ENCODE data around the gene KCNN3.

DNA sequence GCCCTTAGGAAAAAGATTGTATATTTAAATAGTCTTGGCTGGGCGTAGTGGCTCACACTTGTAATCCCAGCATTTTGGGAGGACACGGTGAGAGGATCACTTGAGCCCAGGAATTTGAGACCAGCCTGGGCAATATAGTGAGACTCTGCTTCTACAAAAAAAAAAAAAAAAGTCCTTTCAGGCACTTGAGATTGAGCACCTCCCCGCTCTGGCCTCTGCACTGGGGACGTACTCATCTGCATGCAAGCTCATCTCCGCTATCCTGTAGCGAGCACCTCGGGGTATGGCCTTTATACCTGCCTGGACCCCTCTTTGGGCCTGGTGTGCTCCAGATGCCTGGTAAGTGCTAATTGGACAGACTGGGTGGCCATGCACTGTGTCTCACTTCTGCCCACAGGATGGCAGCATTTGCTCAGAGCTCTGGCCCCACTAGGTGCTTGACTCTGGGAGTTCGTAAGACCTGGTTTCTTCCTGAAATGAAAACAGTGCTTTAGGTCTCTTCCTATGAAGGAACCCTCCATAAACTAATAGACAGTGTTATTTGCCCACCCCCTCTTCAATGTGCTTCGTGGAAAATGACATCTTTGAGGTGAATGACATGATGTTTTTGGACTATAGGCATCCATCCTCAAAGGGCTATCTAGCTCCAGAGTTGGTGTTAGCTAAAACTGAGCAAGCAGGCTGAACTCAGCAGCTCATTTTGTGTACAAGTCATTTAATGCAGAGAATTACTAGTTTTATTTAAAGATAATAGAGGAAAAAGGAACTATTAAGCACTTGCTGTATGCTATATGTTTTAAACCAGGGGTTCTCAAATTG, 200.4 kb downstream of the KCNN3 start:
- TF ChIP-seq, protein P1, sequence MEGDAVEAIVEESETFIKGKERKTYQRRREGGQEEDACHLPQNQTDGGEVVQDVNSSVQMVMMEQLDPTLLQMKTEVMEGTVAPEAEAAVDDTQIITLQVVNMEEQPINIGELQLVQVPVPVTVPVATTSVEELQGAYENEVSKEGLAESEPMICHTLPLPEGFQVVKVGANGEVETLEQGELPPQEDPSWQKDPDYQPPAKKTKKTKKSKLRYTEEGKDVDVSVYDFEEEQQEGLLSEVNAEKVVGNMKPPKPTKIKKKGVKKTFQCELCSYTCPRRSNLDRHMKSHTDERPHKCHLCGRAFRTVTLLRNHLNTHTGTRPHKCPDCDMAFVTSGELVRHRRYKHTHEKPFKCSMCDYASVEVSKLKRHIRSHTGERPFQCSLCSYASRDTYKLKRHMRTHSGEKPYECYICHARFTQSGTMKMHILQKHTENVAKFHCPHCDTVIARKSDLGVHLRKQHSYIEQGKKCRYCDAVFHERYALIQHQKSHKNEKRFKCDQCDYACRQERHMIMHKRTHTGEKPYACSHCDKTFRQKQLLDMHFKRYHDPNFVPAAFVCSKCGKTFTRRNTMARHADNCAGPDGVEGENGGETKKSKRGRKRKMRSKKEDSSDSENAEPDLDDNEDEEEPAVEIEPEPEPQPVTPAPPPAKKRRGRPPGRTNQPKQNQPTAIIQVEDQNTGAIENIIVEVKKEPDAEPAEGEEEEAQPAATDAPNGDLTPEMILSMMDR (IDR thresholded peaks at IDR 0.05; ENCODE audit: poor library complexity, severe bottlenecking) = peak; percentile 98
- no peak for TF ChIP-seq EZH2 (IDR thresholded peaks at IDR 0.05; ENCODE audit: borderline replicate concordance, insufficient read depth, low read length, poor library complexity, severe bottlenecking)
